GM12878 (cell line): ENCODE data around the gene UBR3.

Source experiments
- CTCF ChIP-seq, 3 experiments: IDR thresholded peaks in 2 of 3; conservative IDR thresholded peaks in 1 of 3; 2 replicates each; pipeline ENCODE4 v1.5.1; 2011; ENCODE audit warnings: low read depth in 3 of 3, low read length in 3 of 3, mild to moderate bottlenecking in 3 of 3, control low read depth in 2 of 3, moderate library complexity in 2 of 3, inconsistent platforms in 1 of 3, mixed read lengths in 1 of 3; ENCODE audit not compliant: control insufficient read depth in 2 of 3, insufficient read depth in 1 of 3; ENCODE audit errors: extremely low read depth in 1 of 3
- EZH2 ChIP-seq: IDR thresholded peaks from 2 replicates; pipeline ENCODE4 v1.6.1; 2012; ENCODE audit warnings: low read depth, mild to moderate bottlenecking, control low read depth, inconsistent platforms, low read length, borderline replicate concordance; ENCODE audit not compliant: control insufficient read depth
- HCFC1 ChIP-seq: fragments of 150-350 bp; IDR thresholded peaks from 2 replicates; pipeline ENCODE4 v1.6.1; 2014; ENCODE audit warnings: low read length
- POLR2A ChIP-seq: IDR thresholded peaks from 2 replicates; pipeline ENCODE4 v1.6.1; 2011; ENCODE audit warnings: low read depth, mild to moderate bottlenecking, low read length
- POLR2AphosphoS5 ChIP-seq: IDR thresholded peaks from 2 replicates; pipeline ENCODE4 v1.6.1; 2011; ENCODE audit warnings: mild to moderate bottlenecking, low read length, inconsistent platforms
- RCOR1 ChIP-seq: conservative IDR thresholded peaks from 2 replicates; pipeline ENCODE4 v1.6.1; 2012; ENCODE audit warnings: low read depth, low read length, improper control_type of control experiment

GRCh38 chr2:169955940-169956339 lies 128.7 kb downstream of the UBR3 start:
- TF ChIP-seq CTCF (IDR thresholded peaks at IDR 0.05 in 2 of 3, conservative IDR thresholded peaks at IDR 0.05 in 1 of 3; ENCODE audit: control insufficient read depth in 2 of 3, extremely low read depth in 1 of 3, insufficient read depth in 1 of 3, low read depth in 3 of 3, low read length in 3 of 3): no peak
- TF ChIP-seq HCFC1: no peak
- no peak for TF ChIP-seq POLR2AphosphoS5
- TF ChIP-seq POLR2A: no peak
- no peak for TF ChIP-seq EZH2
- no peak for TF ChIP-seq RCOR1
